C4-2B (cell line): Measurements from ENCODE around the gene ADGRV1.

ENCODE experiments used
- H3K27ac ChIP-seq: fragments of 450-650 bp; 2 replicates; pipeline ENCODE4 v1.5.1; 2017
- ZFX ChIP-seq: fragments of 450-650 bp; IDR thresholded peaks from 2 replicates; pipeline ENCODE4 v1.6.1; 2017
- TF ChIP-seq, protein P1 (sequence below): fragments of 450-650 bp; conservative IDR thresholded peaks from 2 replicates; pipeline ENCODE4 v1.5.1; 2017; ENCODE audit warnings: mild to moderate bottlenecking

ADGRV1 gene

DNA sequence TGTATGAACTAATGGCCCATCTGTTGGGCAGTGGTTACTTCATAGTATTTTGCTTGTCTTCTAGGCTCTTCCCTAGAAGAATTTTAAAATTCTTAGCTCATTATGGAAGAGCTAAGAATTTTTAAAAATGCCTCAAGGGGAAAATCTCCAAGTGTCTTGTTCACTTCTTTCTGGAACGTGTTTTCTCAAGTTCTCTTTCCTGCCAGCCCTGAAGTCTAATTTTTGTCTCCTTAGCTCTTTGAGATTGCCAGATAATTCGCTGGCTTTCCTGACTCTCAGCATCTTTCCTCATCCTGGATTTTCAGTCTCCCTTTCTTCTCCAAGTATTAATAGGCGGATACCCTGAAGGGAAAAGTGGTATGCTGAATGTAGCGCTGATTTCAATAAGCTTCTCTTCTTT is 429.1 kb downstream of the ADGRV1 start:
- H3K27ac ChIP-seq: no peak overlapping the region
- TF ChIP-seq, protein P1, sequence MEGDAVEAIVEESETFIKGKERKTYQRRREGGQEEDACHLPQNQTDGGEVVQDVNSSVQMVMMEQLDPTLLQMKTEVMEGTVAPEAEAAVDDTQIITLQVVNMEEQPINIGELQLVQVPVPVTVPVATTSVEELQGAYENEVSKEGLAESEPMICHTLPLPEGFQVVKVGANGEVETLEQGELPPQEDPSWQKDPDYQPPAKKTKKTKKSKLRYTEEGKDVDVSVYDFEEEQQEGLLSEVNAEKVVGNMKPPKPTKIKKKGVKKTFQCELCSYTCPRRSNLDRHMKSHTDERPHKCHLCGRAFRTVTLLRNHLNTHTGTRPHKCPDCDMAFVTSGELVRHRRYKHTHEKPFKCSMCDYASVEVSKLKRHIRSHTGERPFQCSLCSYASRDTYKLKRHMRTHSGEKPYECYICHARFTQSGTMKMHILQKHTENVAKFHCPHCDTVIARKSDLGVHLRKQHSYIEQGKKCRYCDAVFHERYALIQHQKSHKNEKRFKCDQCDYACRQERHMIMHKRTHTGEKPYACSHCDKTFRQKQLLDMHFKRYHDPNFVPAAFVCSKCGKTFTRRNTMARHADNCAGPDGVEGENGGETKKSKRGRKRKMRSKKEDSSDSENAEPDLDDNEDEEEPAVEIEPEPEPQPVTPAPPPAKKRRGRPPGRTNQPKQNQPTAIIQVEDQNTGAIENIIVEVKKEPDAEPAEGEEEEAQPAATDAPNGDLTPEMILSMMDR: no peak
- TF ChIP-seq ZFX: no peak

DNA sequence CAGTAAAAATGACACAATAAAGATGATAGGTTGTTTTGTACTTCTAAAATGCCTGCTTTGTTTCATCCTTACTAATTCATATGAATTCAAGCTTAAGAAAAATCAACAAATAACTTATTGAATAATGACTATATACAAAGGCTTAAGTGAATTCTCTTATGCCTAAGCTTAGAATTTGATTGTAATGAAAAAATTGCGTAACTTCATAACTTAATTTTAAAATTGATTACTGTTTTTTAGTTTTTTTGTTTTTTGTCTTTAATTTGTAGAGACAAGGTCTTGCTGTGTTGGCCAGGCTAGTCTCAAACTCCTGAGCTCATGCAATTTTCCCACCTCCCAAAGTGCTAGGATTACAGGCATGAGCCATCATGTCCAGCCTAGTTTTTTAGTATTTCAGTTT is 432.6 kb downstream of the ADGRV1 start:
- H3K27ac ChIP-seq: no peak overlapping the region
- no peak for TF ChIP-seq ZFX
- TF ChIP-seq, protein P1: no peak

DNA sequence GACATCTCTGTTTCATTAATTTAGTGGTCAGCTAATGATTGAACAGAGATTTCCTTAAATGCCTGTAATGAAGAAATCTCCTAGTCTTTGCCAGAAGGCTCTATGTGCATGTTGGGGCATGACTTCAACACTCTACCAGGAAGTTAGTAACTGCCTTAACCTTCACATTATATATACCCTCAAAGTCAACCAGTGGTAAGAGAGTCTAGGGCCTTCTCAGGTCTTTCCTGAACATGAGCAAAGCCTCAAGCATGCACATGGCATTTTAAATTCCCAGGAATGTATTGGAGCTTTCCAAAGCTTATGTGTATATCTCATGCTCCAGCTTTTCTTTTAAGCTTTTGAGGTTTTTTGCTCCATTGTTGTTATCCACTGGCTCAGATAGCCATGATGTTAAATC is 436.2 kb downstream of the ADGRV1 start:
- H3K27ac ChIP-seq: no peak overlapping the region
- TF ChIP-seq ZFX: no peak
- TF ChIP-seq, protein P1: no peak

DNA sequence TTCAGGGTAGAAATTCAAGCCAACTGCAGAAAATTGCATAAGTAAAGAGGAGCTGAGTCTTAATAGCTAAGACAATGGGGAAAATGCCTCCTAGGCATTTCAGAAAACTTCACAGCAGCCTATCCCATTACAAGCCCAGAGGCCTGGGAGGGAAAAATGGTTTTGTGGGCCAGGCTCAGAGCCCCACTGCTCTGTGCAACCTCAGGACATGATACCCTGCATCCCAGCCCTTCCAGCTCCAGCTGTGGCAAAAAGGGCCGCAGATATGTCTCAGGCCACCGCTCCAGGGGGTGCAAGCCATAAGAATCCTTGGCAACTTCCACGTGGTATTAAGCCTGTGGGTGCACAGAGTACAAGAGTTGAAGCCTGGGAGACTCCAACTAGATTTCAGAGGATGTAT is 437.5 kb downstream of the ADGRV1 start:
- no peak overlapping the region for H3K27ac ChIP-seq

DNA sequence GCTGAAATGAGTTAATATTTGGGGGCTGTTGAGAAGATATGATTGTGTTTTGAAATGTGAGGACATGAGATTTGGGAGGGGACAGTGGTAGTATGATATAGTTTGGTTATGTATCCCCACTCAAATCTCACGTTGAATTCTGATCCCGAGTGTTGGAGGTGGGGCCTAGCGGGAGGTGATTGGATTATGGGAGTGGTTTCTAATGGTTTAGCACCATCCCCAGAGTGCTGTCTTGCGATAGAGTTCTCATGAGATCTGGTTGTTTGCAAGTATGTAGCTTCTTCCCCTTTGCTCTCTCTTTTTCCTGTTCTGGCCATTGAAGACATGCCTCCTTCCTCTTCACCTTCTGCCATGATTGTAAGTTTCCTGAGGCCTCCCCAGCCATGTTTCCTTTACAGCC is 438.5 kb downstream of the ADGRV1 start:
- no peak for TF ChIP-seq ZFX
- TF ChIP-seq, protein P1: no peak
- H3K27ac ChIP-seq: no peak overlapping the region

More for the DNA sequence above, 437.5 kb downstream of the ADGRV1 start:
- TF ChIP-seq, protein P1: no peak
- TF ChIP-seq ZFX: no peak

DNA sequence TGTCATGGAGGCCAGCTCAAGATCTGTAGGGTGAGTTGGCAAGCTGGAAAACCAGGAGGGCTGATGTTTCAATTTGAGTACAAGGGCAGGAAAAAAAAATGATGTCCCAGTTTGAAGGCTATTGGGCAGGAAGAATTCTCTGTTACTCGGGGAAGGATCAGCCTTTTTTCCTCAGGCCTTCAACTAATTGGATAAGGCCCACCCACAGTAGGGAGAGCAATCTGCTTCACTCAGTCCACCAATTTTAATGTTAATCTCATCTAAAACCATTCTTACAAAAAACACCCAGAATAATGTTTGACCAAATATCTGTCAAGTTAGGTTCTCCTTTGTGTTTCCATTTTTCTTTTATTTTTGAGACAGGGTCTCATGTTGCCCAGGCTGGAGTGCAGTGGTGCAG is 442.1 kb downstream of the ADGRV1 start:
- TF ChIP-seq, protein P1: no peak
- TF ChIP-seq ZFX: no peak
- no peak overlapping the region for H3K27ac ChIP-seq

DNA sequence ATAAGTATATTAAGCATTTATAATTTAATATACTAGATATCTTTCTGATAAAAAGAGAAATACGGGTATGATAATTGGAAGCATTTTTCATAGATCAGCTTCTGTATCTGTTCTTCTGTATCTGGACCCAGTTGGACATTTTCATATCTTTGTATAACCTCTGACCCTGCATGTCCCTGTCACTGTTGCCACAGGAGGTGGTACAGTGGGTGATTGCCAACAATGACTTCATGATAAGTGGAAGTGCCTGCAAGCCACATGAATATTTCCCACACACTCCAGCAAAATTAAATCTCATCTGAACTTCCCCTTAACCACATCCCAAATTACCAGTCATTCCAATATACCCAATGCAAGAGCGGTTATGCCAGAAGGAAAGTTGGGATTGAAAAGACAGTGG is 448.1 kb downstream of the ADGRV1 start:
- TF ChIP-seq, protein P1: no peak
- TF ChIP-seq ZFX: no peak
- no peak overlapping the region for H3K27ac ChIP-seq
